Ovary (tissue), 9 donors: ENCODE results near the gene SEPTIN5. TPM values are rescaled to one million over a fixed set of nuclear protein-coding genes. Genes with fewer than 3 reads are reported as not detected.

Experiments used
- DNase-seq, 5 donors: peaks; one replicate each; pipeline ENCODE4 v3.0.0-alpha.2; 2019 to 2020
- H3K27ac ChIP-seq, 2 donors: fragments of 200-600 bp; one replicate each; pipeline versions ENCODE4 v1.5.1 to v1.8.0; 2019 to 2022
- H3K27me3 ChIP-seq: fragments of 200-600 bp; one replicate; pipeline ENCODE4 v1.8.0; 2022
- H3K36me3 ChIP-seq: fragments of 200-600 bp; sonication (generic); one replicate; pipeline ENCODE4 v1.5.1; 2019
- H3K4me1 ChIP-seq: one replicate; pipeline ENCODE4 v1.8.1; 2013; ENCODE audit warnings: mild to moderate bottlenecking, moderate library complexity; ENCODE audit not compliant: insufficient read depth
- H3K4me3 ChIP-seq: fragments of 200-600 bp; sonication (generic); one replicate; pipeline ENCODE4 v1.5.1; 2017
- H3K9me3 ChIP-seq, 2 donors: fragments of 200-600 bp in 1 of 2; sonication (generic) in 1 of 2; one replicate each; pipeline versions ENCODE4 v1.5.1 to v1.8.1; 2013 to 2019; ENCODE audit warnings: mild to moderate bottlenecking in 1 of 2, moderate library complexity in 1 of 2
- CTCF ChIP-seq, 3 donors: fragments of 450-650 bp in 2 of 3; fragments of 200-600 bp in 1 of 3; IDR thresholded peaks; one replicate each; pipeline versions ENCODE4 v1.5.1 to v1.8.0; 2016 to 2022; ENCODE audit warnings: antibody characterized with exemption in 3 of 3, mild to moderate bottlenecking in 1 of 3
- EP300 ChIP-seq: sonication (generic); formaldehyde crosslinking; IDR thresholded peaks from one replicate; pipeline ENCODE4 v1.6.1; 2017; ENCODE audit warnings: antibody characterized with exemption
- POLR2A ChIP-seq: fragments of 450-650 bp; IDR thresholded peaks from one replicate; pipeline ENCODE4 v1.6.1; 2017; ENCODE audit warnings: antibody characterized with exemption, mild to moderate bottlenecking, moderate library complexity
- WGBS, 3 donors: extraction: QIAGEN DNeasy Blood & Tissue Kit in 1 of 3; methylation state at CpG; one replicate each; pipeline versions ENCODE4 v1.1.5 to v1.1.7; 2013 to 2017; 5-methylcytosine and 5-hydroxymethylcytosine counted together
- intact Hi-C, 4 donors: fragments of 100-400 bp; cut with DNase I; formaldehyde crosslinking; loops; one replicate each; pipeline versions ENCODE4 v1.11.0 to v1.15.1; 2022 to 2023
- polyA plus RNA-seq, 2 donors: library from polyadenylated mRNA; stranded (reverse); fragments of 200-250 nt in 1 of 2; fragments of 350-450 nt in 1 of 2; fragmentation: Illumina TruSeq in 1 of 2; extraction: RNeasy Lipid Tissue Mini Kit (QIAGEN cat#74804) in 1 of 2; gene quantifications; one replicate each; pipeline ENCODE4 v1.2.3, GENCODE V29; 2013 to 2014
- total RNA-seq, 7 donors: library from RNA; depleted of rRNA in 2 of 7; stranded (reverse); fragments of >200 nt in 2 of 7; fragmentation: NEBNext Ultra II Directional in 3 of 7; extraction: Animal tissue kit (Norgen Biotek cat#: 25700) in 3 of 7; gene quantifications; one replicate each; pipeline versions ENCODE4 v1.1.0 to v1.2.4, GENCODE V29; 2016 to 2023
- donor health status: DM: no; HTN: no; CAD: no; lungs with moderate emphysema.
- donor health status: DM: no; HTN: no; CAD: no.
- donor health status: Bipolar disorder and iron deficiency.
- donor health status: DM: yes; HTN: yes; CAD: no.
- donor health status: DM: no; HTN: no; CAD: no.
- donor health status: DM: yes; HTN: yes; CAD: no.

SEPTIN5 gene
- total and polyA plus RNA-seq, 9 donors: 21.0 to 55.0 (median 30.9) TPM

- no peak overlapping the region for H3K27ac ChIP-seq
- H3K9me3 ChIP-seq: no peaks in the 10 kb centered on the region
- no peaks in the 10 kb centered on the region for H3K36me3 ChIP-seq
- TF ChIP-seq EP300 (no peak), CTCF (IDR thresholded peaks at IDR 0.05) (no peak), POLR2A (no peak)
- H3K27me3 ChIP-seq: peaks cover 4% of the 10 kb centered on the region
- DNase-seq: no peak
- WGBS, 3 donors: 87 to 96% (median 88%) methylated on average over 14 of the region's 14 CpGs
- intact Hi-C loops: no loop called here
- no peaks in the 10 kb centered on the region for H3K4me1 ChIP-seq
- no peak overlapping the region for H3K4me3 ChIP-seq
Observed at GRCh38 chr22:19751497-19752245, 37.4 kb downstream of the SEPTIN5 start.

GRCh38 chr22:19753090-19753842, 39.0 kb downstream of the SEPTIN5 start:
- Histone ChIP-seq H3K9me3 (no peaks in the 10 kb centered on the region), H3K27me3 (peaks cover 4% of the 10 kb centered on the region), H3K4me1 (no peaks in the 10 kb centered on the region), H3K4me3 (no peak overlapping the region), H3K27ac (no peak overlapping the region), H3K36me3 (no peaks in the 10 kb centered on the region)
- intact Hi-C loops: no loop called here
- no peak for DNase-seq
- WGBS, 3 donors: 82 to 84% (median 83%) methylated on average over 10 of the region's 10 CpGs
- TF ChIP-seq POLR2A: no peak
- no peak for TF ChIP-seq EP300

GRCh38 chr22:19753996-19754700, 39.8 kb downstream of the SEPTIN5 start:
- TF ChIP-seq POLR2A (no peak), EP300 (no peak), CTCF (IDR thresholded peaks at IDR 0.05) (no peak)
- peaks cover 8% of the 10 kb centered on the region for H3K27me3 ChIP-seq
- H3K4me3 ChIP-seq: no peak overlapping the region
- no peaks in the 10 kb centered on the region for H3K9me3 ChIP-seq
- H3K36me3 ChIP-seq: no peaks in the 10 kb centered on the region
- intact Hi-C loops: no loop called here
- WGBS, 3 donors: 63 to 71% (median 64%) methylated on average over 14 of the region's 14 CpGs
- no peaks in the 10 kb centered on the region for H3K4me1 ChIP-seq
- DNase-seq: no peak
- no peak overlapping the region for H3K27ac ChIP-seq

GRCh38 chr22:19754701-19755144, 40.4 kb downstream of the SEPTIN5 start:
- no peak for TF ChIP-seq POLR2A
- TF ChIP-seq CTCF (IDR thresholded peaks at IDR 0.05): no peak
- no peak for TF ChIP-seq EP300
- Histone ChIP-seq H3K4me3 (no peak overlapping the region), H3K36me3 (no peaks in the 10 kb centered on the region), H3K27me3 (peaks cover 8% of the 10 kb centered on the region), H3K4me1 (no peaks in the 10 kb centered on the region), H3K9me3 (no peaks in the 10 kb centered on the region), H3K27ac (no peak overlapping the region)
- 13 to 23% (median 16%) methylated on average over 13 to 14 of the region's 14 CpGs for WGBS, 3 donors
- intact Hi-C loops: no loop called here
- no peak for DNase-seq
